K562 (cell line): ENCODE data around the gene CREB3L4. TPM values are rescaled to one million over a fixed set of nuclear protein-coding genes. Genes with fewer than 3 reads are reported as not detected.

Experiments used
- BMI1 ChIP-seq: fragments of 150-350 bp; IDR thresholded peaks from 2 replicates; pipeline ENCODE4 v1.6.1; 2014; ENCODE audit warnings: low read length
- CHD4 ChIP-seq: fragments of 200-600 bp; sonication (generic); IDR thresholded peaks from 3 replicates; pipeline ENCODE4 v1.6.1; 2012; ENCODE audit warnings: low read depth, mild to moderate bottlenecking, mixed read lengths, low read length, inconsistent platforms; ENCODE audit not compliant: insufficient read depth, insufficient replicate concordance, poor library complexity, severe bottlenecking
- CXXC5 ChIP-seq: fragments of 250-450 bp; sonication (Bioruptor Pico); IDR thresholded peaks from 2 replicates; pipeline ENCODE4 v1.8.0; 2022; ENCODE audit warnings: inconsistent platforms, mild to moderate bottlenecking, moderate library complexity
- HMG20A ChIP-seq: fragments of 450-650 bp; formaldehyde crosslinking; conservative IDR thresholded peaks from 2 replicates; pipeline ENCODE4 v1.4.0; 2020; ENCODE audit warnings: mild to moderate bottlenecking, mixed read lengths
- HMGN3 ChIP-seq: IDR thresholded peaks from 2 replicates; pipeline ENCODE4 v1.6.1; 2011; ENCODE audit warnings: borderline replicate concordance, low read depth, mild to moderate bottlenecking, mixed read lengths, low read length; ENCODE audit not compliant: insufficient read length; ENCODE audit errors: extremely low read depth
- RFX5 ChIP-seq: IDR thresholded peaks from 2 replicates; pipeline ENCODE4 v1.6.1; 2011; ENCODE audit warnings: low read depth, mild to moderate bottlenecking, improper control_type of control experiment, low read length
- SIN3B ChIP-seq: fragments of 450-650 bp; IDR thresholded peaks from 2 replicates; pipeline ENCODE4 v1.6.1; 2017; ENCODE audit warnings: low read depth, mild to moderate bottlenecking, moderate library complexity
- SIX5 ChIP-seq, 2 experiments: IDR thresholded peaks; 2 replicates each; pipeline ENCODE4 v1.6.1; 2011; ENCODE audit warnings: low read length in 2 of 2, borderline replicate concordance in 1 of 2, low read depth in 1 of 2, mild to moderate bottlenecking in 1 of 2, moderate library complexity in 1 of 2; ENCODE audit not compliant: insufficient read depth in 1 of 2
- SP2 ChIP-seq: IDR thresholded peaks from 2 replicates; pipeline ENCODE4 v1.6.1; 2011; ENCODE audit warnings: mild to moderate bottlenecking, low read depth, low read length, moderate library complexity; ENCODE audit not compliant: poor library complexity, severe bottlenecking; ENCODE audit errors: extremely low read depth
- U2AF2 ChIP-seq: fragments of 200-400 bp; formaldehyde crosslinking; optimal IDR thresholded peaks from 2 replicates; pipeline ENCODE3; 2017; ENCODE audit warnings: low read depth, mild to moderate bottlenecking, low read length
- ZNF584 ChIP-seq: fragments of 200-800 bp; sonication (Bioruptor generic); IDR thresholded peaks from 2 replicates; pipeline ENCODE4 v1.6.1; 2016; ENCODE audit warnings: low read depth, mild to moderate bottlenecking, missing genetic modification characterization, missing compliant biosample characterization
- polyA plus RNA-seq, 8 experiments: library from polyadenylated mRNA; depleted of rRNA in 4 of 8; stranded (reverse) in 5 of 8; unstranded in 3 of 8; fragments of >200 nt; fragmentation: Nextera tagmentation in 2 of 8; fragmentation: Illumina TruSeq in 1 of 8; extraction: Ambion mirVana in 2 of 8; extraction: Trizol in 1 of 8; gene quantifications; 2 replicates each; pipeline versions ENCODE4 v1.2.1 to v1.2.3, GENCODE V29; 2011 to 2014; ENCODE audit warnings: inconsistent platforms in 1 of 8, missing spikeins in 1 of 8
- total RNA-seq, 7 experiments: library from RNA; depleted of rRNA in 6 of 7; stranded (reverse); fragments of >200 nt in 6 of 7; fragmentation: Illumina TruSeq in 2 of 7; extraction: Trizol in 2 of 7; gene quantifications; 2 replicates each; pipeline versions ENCODE4 v1.2.1 to v1.2.3, GENCODE V29; 2011 to 2021; ENCODE audit warnings: low replicate concordance in 1 of 7
- TF ChIP-seq, protein P1 (sequence below), 2 experiments: fragments of 450-650 bp; IDR thresholded peaks; 2 replicates each; pipeline ENCODE4 v1.6.1; 2018; ENCODE audit warnings: mild to moderate bottlenecking in 2 of 2, low read depth in 1 of 2; ENCODE audit not compliant: partially characterized antibody in 2 of 2
- TF ChIP-seq, protein P2 (sequence below): sonication (generic); formaldehyde crosslinking; IDR thresholded peaks from 2 replicates; pipeline ENCODE4 v1.8.0; 2022; ENCODE audit warnings: missing genetic modification reagents, mild to moderate bottlenecking, moderate library complexity, borderline replicate concordance
- TF ChIP-seq, protein P3 (sequence below): fragments of 250-450 bp; sonication (Bioruptor Pico); IDR thresholded peaks from 2 replicates; pipeline ENCODE4 v1.9.0; 2021; ENCODE audit warnings: mild to moderate bottlenecking
- TF ChIP-seq, protein P4 (sequence below): fragments of 250-450 bp; sonication (Bioruptor Pico); IDR thresholded peaks from 2 replicates; pipeline ENCODE4 v1.5.0; 2021
- TF ChIP-seq, protein P5 (sequence below): fragments of 450-650 bp; formaldehyde crosslinking; IDR thresholded peaks from 2 replicates; pipeline ENCODE4 v1.4.0; 2020; ENCODE audit warnings: mild to moderate bottlenecking, moderate library complexity

The CREB3L4 gene
- total and polyA plus RNA-seq, 9 of the 15 experiments (the other 6 are each of a cell fraction or from before 2014, with no cell fraction given): 9.9 to 18.6 (median 13.9) TPM

DNA sequence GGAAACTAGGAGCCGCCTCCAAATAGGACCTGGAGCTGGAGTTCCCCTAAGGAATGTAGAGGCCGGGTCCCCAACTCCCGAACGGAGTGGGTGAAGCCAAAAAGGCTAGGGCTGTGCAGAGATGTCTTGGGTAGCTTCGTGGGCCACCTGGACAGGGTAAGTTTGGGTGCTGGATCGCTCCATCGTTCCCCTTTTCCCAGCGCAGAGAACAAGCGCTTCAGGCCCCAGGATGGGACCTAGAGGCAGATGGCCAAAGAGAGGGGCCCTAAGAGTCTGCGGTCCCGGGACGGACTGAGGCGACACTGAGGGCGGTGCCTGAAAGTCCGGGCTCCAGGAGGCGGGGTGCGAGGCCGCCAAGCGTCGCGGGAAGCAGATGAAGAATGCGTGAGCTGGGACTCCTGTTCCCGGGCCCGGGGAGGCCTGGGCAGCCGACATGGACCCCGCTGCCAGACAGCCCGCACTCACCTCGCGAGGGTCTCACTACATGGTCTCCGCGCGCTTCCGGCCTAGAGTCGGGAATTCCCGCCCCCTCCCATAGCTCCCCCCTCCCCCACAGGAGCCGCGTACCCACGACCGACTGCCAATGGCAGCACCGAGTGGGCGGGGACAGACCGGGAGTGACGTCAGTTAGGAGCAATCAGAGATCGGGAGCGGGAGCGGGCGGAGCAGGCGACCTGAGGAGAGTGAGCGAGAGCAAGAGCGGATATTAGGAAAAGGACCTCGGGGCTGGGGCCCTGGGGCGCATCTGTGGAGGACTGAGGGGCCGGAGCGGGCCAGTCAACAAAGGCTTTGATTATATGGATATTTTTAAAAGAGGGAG is 4.5 kb upstream of the CREB3L4 start, which contains the start of gene SLC39A1 (continued):
- TF ChIP-seq, protein P1, sequence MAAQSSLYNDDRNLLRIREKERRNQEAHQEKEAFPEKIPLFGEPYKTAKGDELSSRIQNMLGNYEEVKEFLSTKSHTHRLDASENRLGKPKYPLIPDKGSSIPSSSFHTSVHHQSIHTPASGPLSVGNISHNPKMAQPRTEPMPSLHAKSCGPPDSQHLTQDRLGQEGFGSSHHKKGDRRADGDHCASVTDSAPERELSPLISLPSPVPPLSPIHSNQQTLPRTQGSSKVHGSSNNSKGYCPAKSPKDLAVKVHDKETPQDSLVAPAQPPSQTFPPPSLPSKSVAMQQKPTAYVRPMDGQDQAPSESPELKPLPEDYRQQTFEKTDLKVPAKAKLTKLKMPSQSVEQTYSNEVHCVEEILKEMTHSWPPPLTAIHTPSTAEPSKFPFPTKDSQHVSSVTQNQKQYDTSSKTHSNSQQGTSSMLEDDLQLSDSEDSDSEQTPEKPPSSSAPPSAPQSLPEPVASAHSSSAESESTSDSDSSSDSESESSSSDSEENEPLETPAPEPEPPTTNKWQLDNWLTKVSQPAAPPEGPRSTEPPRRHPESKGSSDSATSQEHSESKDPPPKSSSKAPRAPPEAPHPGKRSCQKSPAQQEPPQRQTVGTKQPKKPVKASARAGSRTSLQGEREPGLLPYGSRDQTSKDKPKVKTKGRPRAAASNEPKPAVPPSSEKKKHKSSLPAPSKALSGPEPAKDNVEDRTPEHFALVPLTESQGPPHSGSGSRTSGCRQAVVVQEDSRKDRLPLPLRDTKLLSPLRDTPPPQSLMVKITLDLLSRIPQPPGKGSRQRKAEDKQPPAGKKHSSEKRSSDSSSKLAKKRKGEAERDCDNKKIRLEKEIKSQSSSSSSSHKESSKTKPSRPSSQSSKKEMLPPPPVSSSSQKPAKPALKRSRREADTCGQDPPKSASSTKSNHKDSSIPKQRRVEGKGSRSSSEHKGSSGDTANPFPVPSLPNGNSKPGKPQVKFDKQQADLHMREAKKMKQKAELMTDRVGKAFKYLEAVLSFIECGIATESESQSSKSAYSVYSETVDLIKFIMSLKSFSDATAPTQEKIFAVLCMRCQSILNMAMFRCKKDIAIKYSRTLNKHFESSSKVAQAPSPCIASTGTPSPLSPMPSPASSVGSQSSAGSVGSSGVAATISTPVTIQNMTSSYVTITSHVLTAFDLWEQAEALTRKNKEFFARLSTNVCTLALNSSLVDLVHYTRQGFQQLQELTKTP (IDR thresholded peaks at IDR 0.05; ENCODE audit: low read depth in 1 of 2, partially characterized antibody in 2 of 2): no peak
- TF ChIP-seq SIX5 (IDR thresholded peaks at IDR 0.05; ENCODE audit: borderline replicate concordance in 1 of 2, insufficient read depth in 1 of 2, low read depth in 1 of 2, low read length in 2 of 2): no peak
- TF ChIP-seq, protein P2, sequence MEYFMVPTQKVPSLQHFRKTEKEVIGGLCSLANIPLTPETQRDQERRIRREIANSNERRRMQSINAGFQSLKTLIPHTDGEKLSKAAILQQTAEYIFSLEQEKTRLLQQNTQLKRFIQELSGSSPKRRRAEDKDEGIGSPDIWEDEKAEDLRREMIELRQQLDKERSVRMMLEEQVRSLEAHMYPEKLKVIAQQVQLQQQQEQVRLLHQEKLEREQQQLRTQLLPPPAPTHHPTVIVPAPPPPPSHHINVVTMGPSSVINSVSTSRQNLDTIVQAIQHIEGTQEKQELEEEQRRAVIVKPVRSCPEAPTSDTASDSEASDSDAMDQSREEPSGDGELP (CRISPR knock-in tag): no peak
- TF ChIP-seq HMGN3: no peak
- TF ChIP-seq ZNF584 (CRISPR knock-in tag): no peak
- TF ChIP-seq CXXC5 (CRISPR knock-in tag): peak; percentile 62; the same call in 1 of the 2 replicates
- peak; percentile 78 for TF ChIP-seq SP2
- no peak for TF ChIP-seq HMG20A (CRISPR knock-in tag)
- TF ChIP-seq SIN3B: no peak
- no peak for TF ChIP-seq BMI1
- no peak for TF ChIP-seq CHD4
- no peak for TF ChIP-seq U2AF2
- TF ChIP-seq RFX5: no peak
- TF ChIP-seq, protein P3, sequence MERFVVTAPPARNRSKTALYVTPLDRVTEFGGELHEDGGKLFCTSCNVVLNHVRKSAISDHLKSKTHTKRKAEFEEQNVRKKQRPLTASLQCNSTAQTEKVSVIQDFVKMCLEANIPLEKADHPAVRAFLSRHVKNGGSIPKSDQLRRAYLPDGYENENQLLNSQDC: no peak
- TF ChIP-seq, protein P4, sequence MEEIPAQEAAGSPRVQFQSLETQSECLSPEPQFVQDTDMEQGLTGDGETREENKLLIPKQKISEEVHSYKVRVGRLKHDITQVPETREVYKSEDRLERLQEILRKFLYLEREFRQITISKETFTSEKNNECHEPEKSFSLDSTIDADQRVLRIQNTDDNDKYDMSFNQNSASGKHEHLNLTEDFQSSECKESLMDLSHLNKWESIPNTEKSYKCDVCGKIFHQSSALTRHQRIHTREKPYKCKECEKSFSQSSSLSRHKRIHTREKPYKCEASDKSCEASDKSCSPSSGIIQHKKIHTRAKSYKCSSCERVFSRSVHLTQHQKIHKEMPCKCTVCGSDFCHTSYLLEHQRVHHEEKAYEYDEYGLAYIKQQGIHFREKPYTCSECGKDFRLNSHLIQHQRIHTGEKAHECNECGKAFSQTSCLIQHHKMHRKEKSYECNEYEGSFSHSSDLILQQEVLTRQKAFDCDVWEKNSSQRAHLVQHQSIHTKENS: no peak
- TF ChIP-seq, protein P5, sequence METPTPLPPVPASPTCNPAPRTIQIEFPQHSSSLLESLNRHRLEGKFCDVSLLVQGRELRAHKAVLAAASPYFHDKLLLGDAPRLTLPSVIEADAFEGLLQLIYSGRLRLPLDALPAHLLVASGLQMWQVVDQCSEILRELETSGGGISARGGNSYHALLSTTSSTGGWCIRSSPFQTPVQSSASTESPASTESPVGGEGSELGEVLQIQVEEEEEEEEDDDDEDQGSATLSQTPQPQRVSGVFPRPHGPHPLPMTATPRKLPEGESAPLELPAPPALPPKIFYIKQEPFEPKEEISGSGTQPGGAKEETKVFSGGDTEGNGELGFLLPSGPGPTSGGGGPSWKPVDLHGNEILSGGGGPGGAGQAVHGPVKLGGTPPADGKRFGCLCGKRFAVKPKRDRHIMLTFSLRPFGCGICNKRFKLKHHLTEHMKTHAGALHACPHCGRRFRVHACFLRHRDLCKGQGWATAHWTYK (CRISPR knock-in tag): no peak
